ENCODE results near the gene DNAJB2. TPM values are rescaled to one million over a fixed set of nuclear protein-coding genes. Genes with fewer than 3 reads are reported as not detected.

DNAJB2 gene
- polyA plus RNA-seq, 1 of the 3 experiments (the other 2 are of a cell fraction), result 39.9 TPM

GRCh38 chr2:219296631-219297391 lies 17.6 kb downstream of the DNAJB2 start:
- Histone ChIP-seq H3K27ac (ENCODE audit: low read depth in 2 of 2, low read length in 1 of 2) (no peak overlapping the region), H3K9ac (no peak overlapping the region), H3K36me3 (replicated peaks in 1 of 2; ENCODE audit: control insufficient read depth in 1 of 2, insufficient read depth in 2 of 2, low read length in 1 of 2) (no peaks in the 10 kb centered on the region), H3K27me3 (ENCODE audit: insufficient read depth) (no peaks in the 10 kb centered on the region), H2AFZ (ENCODE audit: low read depth) (no peak overlapping the region), H3K79me2 (ENCODE audit: insufficient read depth) (no peaks in the 10 kb centered on the region), H3K9me2 (no peaks in the 10 kb centered on the region), H3F3A (replicated peaks; ENCODE audit: insufficient read depth) (no peaks in the 10 kb centered on the region), H4K20me1 (ENCODE audit: insufficient read depth) (no peaks in the 10 kb centered on the region), H3K4me1 (ENCODE audit: control insufficient read depth in 1 of 2, insufficient read depth in 2 of 2, low read depth in 1 of 2, low read length in 1 of 2) (peaks cover 0 to 7% of the 10 kb centered on the region in 2 experiments; a peak in 1 of 4 replicates), H3K4me3 (ENCODE audit: low read depth in 2 of 2, low read length in 1 of 2) (no peak overlapping the region), H3K9me3 (no peaks in the 10 kb centered on the region), H3K4me2 (no peak overlapping the region)
- DNase-seq, result no peak
- TF ChIP-seq TCF12 (IDR thresholded peaks at IDR 0.05), result no peak
- no peak for TF ChIP-seq GATA2 (CRISPR knock-in tag; IDR thresholded peaks at IDR 0.05)
- POLR2A ChIA-PET, result no interaction called here
- 82% methylated on average over 11 of the region's 25 CpGs for WGBS (ENCODE audit: low lambda C conversion rate)
- CTCF ChIA-PET, result interaction anchor here (0.9 to 9.0 kb wide), 10 partner anchors 12 to 140 kb away, joined by 3 to 312 read pairs (median 16); partner anchors contain the start of genes ANKZF1, ATG9A, CNPPD1 and DNAJB2

- Histone ChIP-seq H3K36me3 (replicated peaks in 1 of 2; ENCODE audit: control insufficient read depth in 1 of 2, insufficient read depth in 2 of 2, low read length in 1 of 2) (no peaks in the 10 kb centered on the region), H3K4me3 (ENCODE audit: low read depth in 2 of 2, low read length in 1 of 2) (no peak overlapping the region), H3K4me1 (ENCODE audit: control insufficient read depth in 1 of 2, insufficient read depth in 2 of 2, low read depth in 1 of 2, low read length in 1 of 2) (peaks cover 0 to 7% of the 10 kb centered on the region in 2 experiments; a peak in 1 of 4 replicates), H3K4me2 (no peak overlapping the region), H4K20me1 (ENCODE audit: insufficient read depth) (no peaks in the 10 kb centered on the region), H3K27me3 (ENCODE audit: insufficient read depth) (no peaks in the 10 kb centered on the region), H3K9me2 (no peaks in the 10 kb centered on the region), H3F3A (replicated peaks; ENCODE audit: insufficient read depth) (no peaks in the 10 kb centered on the region), H3K9me3 (no peaks in the 10 kb centered on the region), H3K79me2 (ENCODE audit: insufficient read depth) (no peaks in the 10 kb centered on the region), H3K27ac (ENCODE audit: low read depth in 2 of 2, low read length in 1 of 2) (no peak overlapping the region), H3K9ac (no peak overlapping the region), H2AFZ (ENCODE audit: low read depth) (no peak overlapping the region)
- WGBS (ENCODE audit: low lambda C conversion rate), result 66% methylated on average over 9 of the region's 14 CpGs
- no peak for DNase-seq
- ChIA-PET CTCF (interaction anchor here (0.7 to 6.7 kb wide), 21 partner anchors 10 to 138 kb away, joined by 3 to 72 read pairs (median 6); partner anchors contain the start of genes ABCB6, ANKZF1, ATG9A and CNPPD1), POLR2A (interaction anchor here (1.9 kb wide), 1 partner anchor 121 kb away, joined by 4 read pairs; the partner anchor contains the start of gene CNPPD1)
- TF ChIP-seq, protein P1, sequence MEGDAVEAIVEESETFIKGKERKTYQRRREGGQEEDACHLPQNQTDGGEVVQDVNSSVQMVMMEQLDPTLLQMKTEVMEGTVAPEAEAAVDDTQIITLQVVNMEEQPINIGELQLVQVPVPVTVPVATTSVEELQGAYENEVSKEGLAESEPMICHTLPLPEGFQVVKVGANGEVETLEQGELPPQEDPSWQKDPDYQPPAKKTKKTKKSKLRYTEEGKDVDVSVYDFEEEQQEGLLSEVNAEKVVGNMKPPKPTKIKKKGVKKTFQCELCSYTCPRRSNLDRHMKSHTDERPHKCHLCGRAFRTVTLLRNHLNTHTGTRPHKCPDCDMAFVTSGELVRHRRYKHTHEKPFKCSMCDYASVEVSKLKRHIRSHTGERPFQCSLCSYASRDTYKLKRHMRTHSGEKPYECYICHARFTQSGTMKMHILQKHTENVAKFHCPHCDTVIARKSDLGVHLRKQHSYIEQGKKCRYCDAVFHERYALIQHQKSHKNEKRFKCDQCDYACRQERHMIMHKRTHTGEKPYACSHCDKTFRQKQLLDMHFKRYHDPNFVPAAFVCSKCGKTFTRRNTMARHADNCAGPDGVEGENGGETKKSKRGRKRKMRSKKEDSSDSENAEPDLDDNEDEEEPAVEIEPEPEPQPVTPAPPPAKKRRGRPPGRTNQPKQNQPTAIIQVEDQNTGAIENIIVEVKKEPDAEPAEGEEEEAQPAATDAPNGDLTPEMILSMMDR (IDR thresholded peaks at IDR 0.05), result no peak; the same call in 1 of the 2 replicates
- no peak for TF ChIP-seq MXI1 (IDR thresholded peaks at IDR 0.05; ENCODE audit: low read depth, low read length)
- no peak for TF ChIP-seq RFX5 (IDR thresholded peaks at IDR 0.05; ENCODE audit: low read length)
- TF ChIP-seq, protein P2, sequence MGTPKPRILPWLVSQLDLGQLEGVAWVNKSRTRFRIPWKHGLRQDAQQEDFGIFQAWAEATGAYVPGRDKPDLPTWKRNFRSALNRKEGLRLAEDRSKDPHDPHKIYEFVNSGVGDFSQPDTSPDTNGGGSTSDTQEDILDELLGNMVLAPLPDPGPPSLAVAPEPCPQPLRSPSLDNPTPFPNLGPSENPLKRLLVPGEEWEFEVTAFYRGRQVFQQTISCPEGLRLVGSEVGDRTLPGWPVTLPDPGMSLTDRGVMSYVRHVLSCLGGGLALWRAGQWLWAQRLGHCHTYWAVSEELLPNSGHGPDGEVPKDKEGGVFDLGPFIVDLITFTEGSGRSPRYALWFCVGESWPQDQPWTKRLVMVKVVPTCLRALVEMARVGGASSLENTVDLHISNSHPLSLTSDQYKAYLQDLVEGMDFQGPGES (IDR thresholded peaks at IDR 0.05; ENCODE audit: low read depth, low read length), result no peak
- TF ChIP-seq POLR2AphosphoS5 (IDR thresholded peaks at IDR 0.05; ENCODE audit: low read depth, low read length), result no peak
- TF ChIP-seq JUND (IDR thresholded peaks at IDR 0.05), result no peak
- TF ChIP-seq NRF1 (IDR thresholded peaks at IDR 0.05; ENCODE audit: low read depth, low read length), result no peak
- TF ChIP-seq MAX (IDR thresholded peaks at IDR 0.05; ENCODE audit: low read depth), result no peak
- TF ChIP-seq PBX3 (IDR thresholded peaks at IDR 0.05), result no peak
- no peak for TF ChIP-seq RXRA (IDR thresholded peaks at IDR 0.05; ENCODE audit: borderline replicate concordance, low read depth)
- no peak for TF ChIP-seq EP300 (IDR thresholded peaks at IDR 0.05; ENCODE audit: borderline replicate concordance in 1 of 2, low read depth in 1 of 2, low read length in 1 of 2)
Observed at GRCh38 chr2:219297766-219298456, 18.7 kb downstream of the DNAJB2 start.
